Nephron progenitor cell (in vitro differentiated cells): Measurements from ENCODE around the gene RARG.
"Not testable (repeated sequence)": the region's sequence is repeated elsewhere in the genome, so short reads cannot be mapped to it uniquely, and the experiment has no call there.

Experiments
- DNase-seq: peaks from one replicate; pipeline ENCODE4 v3.0.0; 2021
- H3K27ac Mint-ChIP-seq: 2 replicates; pipeline ENCODE4 v1.8.0; 2021; ENCODE audit warnings: mild to moderate bottlenecking, moderate library complexity, mixed read lengths
- H3K27me3 Mint-ChIP-seq: 2 replicates; pipeline ENCODE4 v1.8.0; 2021; ENCODE audit warnings: mild to moderate bottlenecking, low read depth, mixed read lengths; ENCODE audit not compliant: poor library complexity
- H3K36me3 Mint-ChIP-seq: 2 replicates; pipeline ENCODE4 v1.8.0; 2021; ENCODE audit warnings: low read depth, mixed read lengths
- H3K4me1 Mint-ChIP-seq: 2 replicates; pipeline ENCODE4 v1.8.0; 2021; ENCODE audit warnings: mixed read lengths
- H3K4me3 Mint-ChIP-seq: 2 replicates; pipeline ENCODE4 v1.8.0; 2021; ENCODE audit warnings: mild to moderate bottlenecking, moderate library complexity, mixed read lengths
- H3K9me3 Mint-ChIP-seq: 2 replicates; pipeline ENCODE4 v1.8.0; 2021; ENCODE audit warnings: mild to moderate bottlenecking, moderate library complexity, mixed read lengths
- CTCF ChIP-seq: fragments of 200-600 bp; sonication (generic); IDR thresholded peaks from 2 replicates; pipeline ENCODE4 v1.5.0; 2021; ENCODE audit warnings: antibody characterized with exemption

The RARG gene

GRCh38 chr12:53207042-53207441, 25.0 kb downstream of the RARG start, which contains the start of gene ITGB7:
ITGB7 (minus strand) TSS chr12:53207251; CDS start chr12:53200443, 6,808 bp downstream.
- TF ChIP-seq CTCF = no peak
- peaks cover 10% of the 10 kb centered on the region for H3K27me3 Mint-ChIP-seq
- DNase-seq = no peak
- no peak within 1 kb of the TSS for H3K27ac Mint-ChIP-seq
- no peak within 1 kb of the TSS for H3K4me3 Mint-ChIP-seq
- H3K36me3 Mint-ChIP-seq = peaks cover 4% of the 10 kb centered on the region
- H3K4me1 Mint-ChIP-seq = peaks cover 18% of the 10 kb centered on the region
- H3K9me3 Mint-ChIP-seq = no peaks in the 10 kb centered on the region

- no peaks in the 10 kb centered on the region for H3K9me3 Mint-ChIP-seq
- H3K27me3 Mint-ChIP-seq = peaks cover 16% of the 10 kb centered on the region
- no peak for DNase-seq
These were observed 26.1 kb downstream of the RARG start for GRCh38 chr12:53205747-53206419.

GRCh38 chr12:53204351-53204750, 27.7 kb downstream of the RARG start:
- H3K4me1 Mint-ChIP-seq = peaks cover 24% of the 10 kb centered on the region
- H3K27ac Mint-ChIP-seq = no peak overlapping the region
- DNase-seq = no peak
- no peak overlapping the region for H3K4me3 Mint-ChIP-seq
- no peaks in the 10 kb centered on the region for H3K9me3 Mint-ChIP-seq
- peaks cover 28% of the 10 kb centered on the region for H3K27me3 Mint-ChIP-seq
- no peak for TF ChIP-seq CTCF
- no peaks in the 10 kb centered on the region for H3K36me3 Mint-ChIP-seq

More at GRCh38 chr12:53205747-53206419, 26.1 kb downstream of the RARG start:
- Mint-ChIP-seq H3K27ac (no peak overlapping the region), H3K4me1 (peaks cover 23% of the 10 kb centered on the region), H3K36me3 (no peaks in the 10 kb centered on the region), H3K4me3 (no peak overlapping the region)
- no peak for TF ChIP-seq CTCF

- H3K36me3 Mint-ChIP-seq, H3K9me3 Mint-ChIP-seq, H3K4me3 Mint-ChIP-seq, H3K27ac Mint-ChIP-seq, DNase-seq: not testable (repeated sequence)
- Mint-ChIP-seq H3K27me3 (peaks cover 40% of the 10 kb centered on the region), H3K4me1 (peaks cover 12% of the 10 kb centered on the region)
These were observed 29.7 kb downstream of the RARG start for GRCh38 chr12:53202316-53202715.

GRCh38 chr12:53201639-53202038, 30.4 kb downstream of the RARG start:
- Mint-ChIP-seq H3K36me3 (no peaks in the 10 kb centered on the region), H3K27ac (no peak overlapping the region), H3K9me3 (no peaks in the 10 kb centered on the region), H3K27me3 (peaks cover 42% of the 10 kb centered on the region), H3K4me3 (no peak overlapping the region), H3K4me1 (peaks cover 12% of the 10 kb centered on the region)
- no peak for DNase-seq
- TF ChIP-seq CTCF = no peak

GRCh38 chr12:53201177-53201541, 30.9 kb downstream of the RARG start:
- DNase-seq = no peak
- H3K27ac Mint-ChIP-seq = no peak overlapping the region

More at GRCh38 chr12:53201177-53201541, 30.9 kb downstream of the RARG start:
- Mint-ChIP-seq H3K4me1 (peaks cover 9% of the 10 kb centered on the region), H3K9me3 (no peaks in the 10 kb centered on the region), H3K27me3 (peaks cover 47% of the 10 kb centered on the region), H3K36me3 (no peaks in the 10 kb centered on the region), H3K4me3 (no peak overlapping the region)
- TF ChIP-seq CTCF = no peak
